Measurements from ENCODE around the gene PACSIN3. TPM values are rescaled to one million over a fixed set of nuclear protein-coding genes. Genes with fewer than 3 reads are reported as not detected.

PACSIN3 gene
- total and polyA plus RNA-seq, 2 of the 13 experiments (the other 11 are each of a cell fraction or from before 2014, with no cell fraction given): 47.9 to 93.3 TPM

DNA sequence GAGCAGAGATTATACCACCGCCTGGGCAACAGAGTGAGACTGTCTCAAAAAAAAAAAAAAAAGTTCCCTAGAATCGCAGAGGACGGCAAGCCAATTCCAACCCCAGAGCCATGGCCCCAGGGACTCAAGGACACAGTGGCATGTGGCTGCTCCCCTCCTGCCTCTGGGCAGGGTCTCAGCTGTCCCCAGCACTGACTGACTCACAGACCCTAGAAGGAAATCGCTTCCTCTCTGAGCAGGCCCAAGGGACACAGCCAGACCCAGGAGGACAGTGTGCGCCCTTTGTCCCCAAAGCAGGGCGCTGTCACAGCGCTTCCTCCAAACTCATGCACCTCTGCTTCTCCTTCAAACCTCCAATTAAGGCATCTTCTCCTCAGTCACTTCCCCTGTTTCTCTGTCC, 2.3 kb downstream of the PACSIN3 start (continued):
- TF ChIP-seq FOSL2 (CRISPR knock-in tag; IDR thresholded peaks at IDR 0.05) (peak; percentile 30), SRF (IDR thresholded peaks at IDR 0.05; ENCODE audit: low read depth, low read length) (peak; percentile 32; the same call in 1 of the 2 replicates), XRCC5 (optimal IDR thresholded peaks at IDR 0.05; ENCODE audit: low read length) (no peak)
- TF ChIP-seq, protein P1, sequence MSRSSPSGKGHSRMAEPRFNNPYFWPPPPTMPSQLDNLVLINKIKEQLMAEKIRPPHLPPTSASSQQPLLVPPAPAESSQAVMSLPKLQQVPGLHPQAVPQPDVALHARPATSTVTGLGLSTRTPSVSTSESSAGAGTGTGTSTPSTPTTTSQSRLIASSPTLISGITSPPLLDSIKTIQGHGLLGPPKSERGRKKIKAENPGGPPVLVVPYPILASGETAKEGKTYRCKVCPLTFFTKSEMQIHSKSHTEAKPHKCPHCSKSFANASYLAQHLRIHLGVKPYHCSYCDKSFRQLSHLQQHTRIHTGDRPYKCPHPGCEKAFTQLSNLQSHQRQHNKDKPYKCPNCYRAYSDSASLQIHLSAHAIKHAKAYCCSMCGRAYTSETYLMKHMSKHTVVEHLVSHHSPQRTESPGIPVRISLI (CRISPR knock-in tag; IDR thresholded peaks at IDR 0.05; ENCODE audit: borderline replicate concordance): peak; percentile 54; the same call in 1 of the 2 replicates

DNA sequence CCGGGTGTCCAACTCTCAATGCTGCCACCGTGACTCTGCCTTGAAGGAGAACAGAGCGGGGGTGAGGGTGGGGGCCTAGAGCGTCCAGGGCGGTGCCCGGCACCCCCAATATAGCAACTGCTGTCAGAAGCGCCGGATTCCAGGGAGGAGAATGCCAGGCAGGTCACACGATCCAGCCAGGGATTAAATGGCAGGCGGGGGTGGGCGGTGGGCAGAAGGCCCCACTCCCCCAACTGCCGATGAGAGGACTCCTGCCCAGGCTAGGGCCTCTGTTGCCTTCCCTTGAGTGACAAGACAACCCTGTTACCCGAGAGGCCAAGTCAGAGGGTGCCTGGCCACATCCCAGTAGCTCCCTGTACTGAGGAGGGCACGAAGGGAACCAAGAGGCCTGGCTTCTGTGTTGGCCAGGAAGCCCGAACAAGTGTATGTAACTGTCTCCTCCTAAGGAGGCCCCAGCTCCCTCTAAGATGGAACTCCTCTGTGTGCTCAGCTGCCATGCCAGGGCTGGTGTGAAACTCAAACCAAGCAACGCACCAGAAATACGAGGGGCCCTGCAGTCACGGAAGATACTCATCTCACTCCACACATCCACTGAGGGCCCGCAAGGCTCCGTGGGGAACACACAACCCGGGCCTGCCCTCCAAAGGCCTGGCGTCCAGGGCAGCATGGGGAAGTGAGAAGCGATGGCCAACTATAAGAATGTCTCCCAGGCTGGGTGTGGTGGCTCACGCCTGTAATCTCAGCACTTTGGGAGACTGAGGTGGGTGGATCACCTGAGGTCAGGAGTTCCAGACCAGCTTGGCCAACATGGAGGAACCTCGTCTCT, 3.0 kb downstream of the PACSIN3 start:
- H3K27ac ChIP-seq (ENCODE audit: extremely low read length, insufficient read depth, low read length): peak overlapping the region; percentile 98
- no peaks in the 10 kb centered on the region for H4K20me1 ChIP-seq (ENCODE audit: insufficient read depth, low read length)
- FAIRE-seq (no peak), ATAC-seq (no peak), DNase-seq (ENCODE audit: low spot score) (no peak)
- TF ChIP-seq POLR2AphosphoS5 (IDR thresholded peaks at IDR 0.05; ENCODE audit: low read depth, low read length) (no peak), AGO2 (optimal IDR thresholded peaks at IDR 0.05; ENCODE audit: low read depth, low read length) (peak; percentile 1), ZKSCAN5 (CRISPR knock-in tag; IDR thresholded peaks at IDR 0.05) (no peak)
- H3K27me3 ChIP-seq (ENCODE audit: control insufficient read depth in 1 of 2, insufficient read depth in 2 of 2, low read length in 2 of 2): no peaks in the 10 kb centered on the region
- H3K79me2 ChIP-seq (ENCODE audit: insufficient read depth, low read length): peaks cover 25% of the 10 kb centered on the region
- ChIA-PET POLR2A (interaction anchor here (0.7 to 9.2 kb wide), 7 partner anchors 10 to 76 kb away, joined by 3 to 247 read pairs (median 5); partner anchors contain the start of genes DDB2 and NR1H3), CTCF (ENCODE audit: low intra/inter-chr PET ratio, low total read pairs) (no interaction called here)
- H3K9ac ChIP-seq (ENCODE audit: insufficient read depth, low read depth, low read length): peak overlapping the region; percentile 29; the same call in 1 of the 2 replicates
- H3K4me2 ChIP-seq (ENCODE audit: low read depth, low read length): peak overlapping the region; percentile 86
- in situ Hi-C loops (cut with HindIII; ENCODE audit: extremely low pct_ligation_motif_present, low pct_unique_long_range_greater_than_20kb): no loop called here
- peaks cover 51% of the 10 kb centered on the region for H3K4me1 ChIP-seq (ENCODE audit: insufficient read depth, low read length)
- H3K36me3 ChIP-seq (replicated peaks in 1 of 2; ENCODE audit: control insufficient read depth in 1 of 2, insufficient read depth in 2 of 2, low read length in 2 of 2): peaks cover 17 to 28% of the 10 kb centered on the region in 2 experiments
- H2AFZ ChIP-seq (ENCODE audit: low read length): no peak overlapping the region
- BruUV-seq (replicated peaks): no TSS peak
- intact Hi-C loops (cut with micrococcal nuclease; ENCODE audit: unreplicated experiment): no loop called here
- H3K9me3 ChIP-seq (ENCODE audit: low read length): no peaks in the 10 kb centered on the region
- H3K4me3 ChIP-seq (replicated peaks in 1 of 3; ENCODE audit: insufficient read depth in 1 of 3, low read depth in 2 of 3, low read length in 3 of 3): 0 out of 6 replicates have a peak overlapping the region, but pooled peaks of 1 of the 3 experiments have one; percentile 86
- WGBS (ENCODE audit: low lambda C conversion rate): 95% methylated on average over 19 of the region's 25 CpGs
